CD4-positive, alpha-beta T cell (primary cell): ENCODE measurements around the gene PHF10. TPM values are rescaled to one million over a fixed set of nuclear protein-coding genes. Genes with fewer than 3 reads are reported as not detected.

ENCODE experiments used
- ATAC-seq: fragments of 200-7000 bp; cut with Tn5 transposase; one replicate; pipeline ENCODE4 v1.10.0; 2022; ENCODE audit warnings: mild to moderate bottlenecking; ENCODE audit not compliant: poor library complexity
- CTCF ChIA-PET: fragments of 350-600 bp; sonication (Branson Sonifier 250); formaldehyde crosslinking; loops from one replicate; lab custom pipeline; 2021; ENCODE audit warnings: antibody characterized with exemption, inconsistent platforms; lab: Charles Lee
- POLR2A ChIA-PET: fragments of 350-600 bp; sonication (Branson Sonifier 250); formaldehyde crosslinking; loops from one replicate; lab custom pipeline; 2021; ENCODE audit warnings: antibody characterized with exemption, inconsistent platforms; lab: Charles Lee
- DNase-seq, 14 experiments: peaks; one replicate each; pipeline ENCODE4 v3.0.0-alpha.2; 2013 to 2020; ENCODE audit warnings: mixed read lengths in 2 of 14
- H3K27ac ChIP-seq, 2 donors: one replicate each; pipeline versions ENCODE4 v1.5.1 to v1.7.0; 2013; ENCODE audit warnings: low read length in 2 of 2, low read depth in 1 of 2, mild to moderate bottlenecking in 1 of 2
- H3K27me3 ChIP-seq, 2 experiments: 1 replicate in 1 of 2; 2 replicates in 1 of 2; pipeline versions ENCODE4 v1.6.1 to v1.7.0; 2013; ENCODE audit warnings: low read length in 2 of 2, control low read depth in 1 of 2, mild to moderate bottlenecking in 1 of 2, moderate library complexity in 1 of 2; ENCODE audit not compliant: insufficient read depth in 2 of 2, control insufficient read depth in 1 of 2
- H3K36me3 ChIP-seq: one replicate; pipeline ENCODE4 v1.6.1; 2013; ENCODE audit warnings: low read length, control low read depth; ENCODE audit not compliant: insufficient read depth
- H3K4me1 ChIP-seq: one replicate; pipeline ENCODE4 v1.6.1; 2013; ENCODE audit warnings: low read length, control low read depth; ENCODE audit not compliant: insufficient read depth
- H3K4me3 ChIP-seq: one replicate; pipeline ENCODE4 v1.5.1; 2013; ENCODE audit warnings: mild to moderate bottlenecking, low read length, moderate library complexity
- H3K9me3 ChIP-seq, 2 experiments: 1 replicate in 1 of 2; 2 replicates in 1 of 2; pipeline versions ENCODE4 v1.6.1 to v1.7.0; 2013; ENCODE audit warnings: low read length in 2 of 2, mild to moderate bottlenecking in 2 of 2, control low read depth in 1 of 2, moderate library complexity in 1 of 2; ENCODE audit not compliant: control insufficient read depth in 1 of 2, insufficient read depth in 1 of 2
- H3K27ac Mint-ChIP-seq: one replicate; pipeline ENCODE4 v1.8.0; 2020; ENCODE audit warnings: mixed read lengths
- H3K27me3 Mint-ChIP-seq: one replicate; pipeline ENCODE4 v1.8.0; 2021; ENCODE audit warnings: mixed read lengths
- H3K36me3 Mint-ChIP-seq: one replicate; pipeline ENCODE4 v1.8.0; 2021; ENCODE audit warnings: low read depth, mixed read lengths
- H3K4me1 Mint-ChIP-seq: one replicate; pipeline ENCODE4 v1.8.0; 2021; ENCODE audit warnings: low read depth, mixed read lengths
- H3K4me3 Mint-ChIP-seq: one replicate; pipeline ENCODE4 v1.8.0; 2020; ENCODE audit warnings: mild to moderate bottlenecking, mixed read lengths
- H3K9me3 Mint-ChIP-seq: one replicate; pipeline ENCODE4 v1.8.0; 2020; ENCODE audit warnings: mixed read lengths
- CTCF ChIP-seq: fragments of 200-600 bp; IDR thresholded peaks from one replicate; pipeline ENCODE4 v1.8.0; 2022; ENCODE audit warnings: antibody characterized with exemption, mild to moderate bottlenecking
- intact Hi-C, 2 experiments: fragments of 100-400 bp; cut with DNase I in 1 of 2; cut with micrococcal nuclease in 1 of 2; formaldehyde crosslinking; loops; one replicate each; pipeline versions ENCODE4 v1.15.1 to v1.9.0; 2023 to 2025; cut with DNase I, micrococcal nuclease
- total RNA-seq, 174 experiments: library from RNA in 2 of 174; stranded (reverse) in 2 of 174; gene quantifications; one replicate each; pipeline ENCODE4 v1.2.3 and lab custom pipeline; 2021 to 2026

PHF10 gene
- total RNA-seq, 2 experiments from 2014 or later = 93.9 to 97.8 TPM

DNA sequence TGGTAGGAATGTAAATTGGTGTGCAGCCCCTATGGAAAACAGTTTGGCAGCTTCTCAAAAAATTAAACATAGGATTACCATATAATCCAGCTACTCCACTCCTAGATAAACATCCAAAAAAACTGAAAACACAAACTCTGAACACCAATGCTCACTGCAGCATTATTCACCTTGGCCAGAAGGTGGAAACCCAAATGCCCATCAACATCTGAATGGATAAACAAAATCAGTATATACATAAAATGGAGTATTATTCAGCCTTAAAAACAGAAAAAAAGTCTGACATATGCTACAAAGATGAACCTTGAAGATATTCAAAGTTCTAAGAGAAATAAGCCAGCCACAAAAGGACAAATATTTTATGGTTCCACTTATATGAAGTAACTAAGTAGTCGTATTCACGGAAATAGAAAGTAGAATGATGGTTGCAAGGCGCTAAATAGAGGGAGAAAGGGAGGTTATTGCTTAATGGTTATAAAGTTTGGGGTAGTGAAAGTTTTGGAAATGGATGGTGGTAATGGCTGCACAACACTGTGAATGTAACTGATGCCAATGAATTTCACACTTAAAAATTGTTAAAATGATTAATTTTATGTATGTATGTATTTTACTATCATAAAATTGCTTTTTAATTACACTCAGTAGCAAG is 4.0 kb downstream of the PHF10 start:
- Mint-ChIP-seq H3K4me3 (peak overlapping the region; percentile 69), H3K27ac (peak overlapping the region; percentile 94), H3K4me1 (peaks cover 52% of the 10 kb centered on the region), H3K9me3 (no peaks in the 10 kb centered on the region), H3K27me3 (no peaks in the 10 kb centered on the region), H3K36me3 (peaks cover 58% of the 10 kb centered on the region)
- Histone ChIP-seq H3K27ac (no peak overlapping the region), H3K9me3 (no peaks in the 10 kb centered on the region), H3K36me3 (peaks cover 19% of the 10 kb centered on the region), H3K4me3 (no peak overlapping the region), H3K27me3 (no peaks in the 10 kb centered on the region), H3K4me1 (peaks cover 16% of the 10 kb centered on the region)
- DNase-seq (peak in 2 of 14 experiments; percentile 31 to 33), ATAC-seq (no peak)
- intact Hi-C loops = loop anchor here in 1 of 2 experiments (10.0 kb wide), 1 partner anchor 834 kb away; the partner anchor contains the start of genes PSMB1 and TBP
- TF ChIP-seq CTCF = no peak
- POLR2A ChIA-PET = interaction anchor here (1.5 to 13.2 kb wide), 3 partner anchors 8 to 31 kb away, joined by 4 to 230 read pairs (median 11); partner anchors contain the start of genes C6orf120, DYNLT2, ERMARD and WDR27
- CTCF ChIA-PET = interaction anchor here (0.9 to 4.2 kb wide), 3 partner anchors 11 to 70 kb away, joined by 3 to 29 read pairs (median 6); partner anchors contain the start of genes DYNLT2 and ERMARD

- H3K27me3 ChIP-seq = no peaks in the 10 kb centered on the region
- H3K4me3 ChIP-seq = no peak overlapping the region
- intact Hi-C loops = no loop called here
- Mint-ChIP-seq H3K4me1 (peaks cover 48% of the 10 kb centered on the region), H3K4me3 (no peak overlapping the region), H3K36me3 (peaks cover 65% of the 10 kb centered on the region), H3K9me3 (no peaks in the 10 kb centered on the region), H3K27me3 (no peaks in the 10 kb centered on the region), H3K27ac (peak overlapping the region; percentile 94)
- H3K4me1 ChIP-seq = peaks cover 10% of the 10 kb centered on the region
- DNase-seq = no peak
- no peak overlapping the region for H3K27ac ChIP-seq
- ChIA-PET CTCF (interaction anchor here (1.5 to 4.2 kb wide), 2 partner anchors 10 to 71 kb away, joined by 6 to 29 read pairs; no protein-coding TSS in a partner anchor), POLR2A (interaction anchor here (1.5 to 13.2 kb wide), 2 partner anchors 16 to 33 kb away, joined by 4 to 230 read pairs; partner anchors contain the start of genes C6orf120, DYNLT2, ERMARD and WDR27)
- peaks cover 31% of the 10 kb centered on the region for H3K36me3 ChIP-seq
- no peaks in the 10 kb centered on the region for H3K9me3 ChIP-seq
- no peak for TF ChIP-seq CTCF
- no peak for ATAC-seq
These were observed 5.2 kb downstream of the PHF10 start for GRCh38 chr6:169719117-169719516.

DNA sequence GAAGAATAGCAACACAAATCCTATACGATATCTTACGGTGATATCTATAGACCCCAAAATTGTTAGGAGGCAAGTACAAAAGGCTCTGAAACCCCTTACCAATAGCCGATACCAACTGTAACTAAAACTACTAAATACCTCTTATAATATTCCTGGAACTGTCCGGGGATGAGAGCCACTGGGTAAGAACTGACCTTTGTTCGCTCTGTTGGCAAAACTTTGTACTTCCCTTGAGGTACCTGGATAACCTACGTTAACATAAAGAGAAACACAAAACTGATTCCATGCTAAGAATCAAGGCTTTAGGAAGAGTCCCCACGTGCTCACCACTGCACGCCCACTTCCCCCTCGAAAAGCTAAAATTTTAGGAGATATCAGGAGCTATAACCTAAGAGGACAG is 9.7 kb downstream of the PHF10 start:
- no peaks in the 10 kb centered on the region for H3K9me3 ChIP-seq
- peaks cover 4% of the 10 kb centered on the region for H3K4me1 ChIP-seq
- DNase-seq = no peak
- TF ChIP-seq CTCF = no peak
- no peak overlapping the region for H3K4me3 Mint-ChIP-seq
- peaks cover 88% of the 10 kb centered on the region for H3K36me3 Mint-ChIP-seq
- ChIA-PET CTCF (interaction anchor here (1.2 kb wide), 1 partner anchor 11 kb away, joined by 3 read pairs; no protein-coding TSS in a partner anchor), POLR2A (interaction anchor here (13.2 kb wide), 1 partner anchor 11 kb away, joined by 230 read pairs; the partner anchor contains the start of genes C6orf120 and WDR27)
- H3K27ac ChIP-seq = no peak overlapping the region
- H3K4me3 ChIP-seq = no peak overlapping the region
- intact Hi-C loops = no loop called here
- no peak overlapping the region for H3K27ac Mint-ChIP-seq
- H3K9me3 Mint-ChIP-seq = no peaks in the 10 kb centered on the region
- H3K27me3 ChIP-seq = no peaks in the 10 kb centered on the region
- no peak for ATAC-seq
- peaks cover 17% of the 10 kb centered on the region for H3K4me1 Mint-ChIP-seq
- H3K27me3 Mint-ChIP-seq = no peaks in the 10 kb centered on the region
- H3K36me3 ChIP-seq = peaks cover 56% of the 10 kb centered on the region
